Esophagus squamous epithelium (tissue), 4 donors: ENCODE data around the gene FLT3LG.

Experiments used
- POLR2A ChIP-seq, 4 donors: fragments of 450-650 bp; IDR thresholded peaks; one replicate each; pipeline ENCODE4 v1.6.1; 2017; ENCODE audit warnings: antibody characterized with exemption in 4 of 4, mild to moderate bottlenecking in 4 of 4, moderate library complexity in 3 of 4
- TF ChIP-seq, protein P1 (sequence below), 6 experiments: fragments of 450-650 bp in 4 of 6; fragments of 200-600 bp in 2 of 6; sonication (generic) in 2 of 6; IDR thresholded peaks; one replicate each; pipeline ENCODE4 v1.5.1; 2016 to 2019; ENCODE audit warnings: antibody characterized with exemption in 6 of 6, mild to moderate bottlenecking in 4 of 6, moderate library complexity in 4 of 6

DNA sequence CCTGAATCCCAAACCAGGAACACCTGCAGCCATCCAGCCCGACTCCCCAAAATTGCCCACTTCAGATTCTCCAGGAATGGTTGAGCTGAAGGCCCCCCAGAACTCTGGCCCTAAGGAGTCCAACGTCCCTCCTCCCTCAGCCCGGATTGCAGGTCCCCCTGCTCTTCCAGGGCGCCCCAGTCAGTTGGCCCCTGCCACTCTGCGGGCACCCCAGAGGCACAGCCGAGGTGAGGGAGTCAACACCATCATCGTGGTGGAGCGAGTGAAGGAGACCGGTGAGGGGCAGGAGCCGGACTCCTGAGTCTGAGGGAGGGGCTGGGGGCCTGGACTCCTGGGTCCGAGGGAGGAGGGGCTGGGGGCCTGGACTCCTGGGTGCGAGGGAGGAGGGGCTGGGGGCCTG, 46.7 kb upstream of the FLT3LG start:
- TF ChIP-seq, protein P1, sequence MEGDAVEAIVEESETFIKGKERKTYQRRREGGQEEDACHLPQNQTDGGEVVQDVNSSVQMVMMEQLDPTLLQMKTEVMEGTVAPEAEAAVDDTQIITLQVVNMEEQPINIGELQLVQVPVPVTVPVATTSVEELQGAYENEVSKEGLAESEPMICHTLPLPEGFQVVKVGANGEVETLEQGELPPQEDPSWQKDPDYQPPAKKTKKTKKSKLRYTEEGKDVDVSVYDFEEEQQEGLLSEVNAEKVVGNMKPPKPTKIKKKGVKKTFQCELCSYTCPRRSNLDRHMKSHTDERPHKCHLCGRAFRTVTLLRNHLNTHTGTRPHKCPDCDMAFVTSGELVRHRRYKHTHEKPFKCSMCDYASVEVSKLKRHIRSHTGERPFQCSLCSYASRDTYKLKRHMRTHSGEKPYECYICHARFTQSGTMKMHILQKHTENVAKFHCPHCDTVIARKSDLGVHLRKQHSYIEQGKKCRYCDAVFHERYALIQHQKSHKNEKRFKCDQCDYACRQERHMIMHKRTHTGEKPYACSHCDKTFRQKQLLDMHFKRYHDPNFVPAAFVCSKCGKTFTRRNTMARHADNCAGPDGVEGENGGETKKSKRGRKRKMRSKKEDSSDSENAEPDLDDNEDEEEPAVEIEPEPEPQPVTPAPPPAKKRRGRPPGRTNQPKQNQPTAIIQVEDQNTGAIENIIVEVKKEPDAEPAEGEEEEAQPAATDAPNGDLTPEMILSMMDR (IDR thresholded peaks at IDR 0.05) = no peak
- no peak for TF ChIP-seq POLR2A (IDR thresholded peaks at IDR 0.05)
